Measurements from ENCODE around the gene KMT5B.

DNA sequence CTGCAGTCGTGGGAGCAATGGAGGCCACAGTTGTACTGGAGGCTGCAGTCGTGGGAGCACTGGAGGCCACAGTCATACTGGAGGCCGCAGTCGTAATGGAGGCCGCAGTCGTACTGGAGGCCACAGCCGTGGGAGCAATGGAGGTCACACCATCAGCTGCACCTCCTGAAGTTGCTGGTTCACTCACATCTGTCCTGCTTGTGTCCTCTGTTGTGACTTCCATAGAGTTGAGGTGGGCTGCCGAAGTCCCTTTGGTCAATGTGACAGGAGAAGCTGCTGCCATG lies 49.4 kb upstream of the KMT5B start:
- TF ChIP-seq CBFB (IDR thresholded peaks at IDR 0.05; ENCODE audit: low read depth) (no peak), ESRRA (IDR thresholded peaks at IDR 0.05; ENCODE audit: low read length) (no peak), HDAC6 (IDR thresholded peaks at IDR 0.05; ENCODE audit: unreplicated experiment) (no peak)
